Measurements from ENCODE around the gene NR6A1.
"Not testable (repeated sequence)": the region's sequence is repeated elsewhere in the genome, so short reads cannot be mapped to it uniquely, and the experiment has no call there.

The NR6A1 gene

DNA sequence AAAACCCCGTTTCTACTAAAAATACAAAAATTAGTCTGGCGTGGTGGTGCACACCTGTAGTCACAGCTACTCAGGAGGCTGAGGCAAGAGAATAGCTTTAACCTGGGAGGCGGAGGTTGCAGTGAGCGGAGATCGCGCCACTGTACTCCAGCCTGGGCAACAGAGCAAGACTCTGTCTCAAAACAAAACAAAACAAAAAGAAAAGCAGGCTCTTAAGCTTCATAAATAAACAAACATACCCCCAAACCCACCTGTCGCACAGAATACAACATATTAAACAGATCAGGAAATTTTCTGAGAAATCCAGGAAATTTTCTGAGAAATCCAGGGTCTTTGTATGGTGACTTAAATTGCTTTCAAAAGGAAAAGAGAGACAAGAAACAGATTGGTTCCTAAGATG, 33.0 kb downstream of the NR6A1 start:
- H2BK5ac ChIP-seq (ENCODE audit: low read depth, low read length, poor library complexity, severe bottlenecking); H2BK120ac ChIP-seq (ENCODE audit: low read depth, low read length); H2BK15ac ChIP-seq (ENCODE audit: low read depth, poor library complexity, severe bottlenecking); H3K4ac ChIP-seq (ENCODE audit: low read depth in 1 of 2, low read length in 2 of 2); H3K14ac ChIP-seq (ENCODE audit: low read length in 2 of 2); H3K18ac ChIP-seq (ENCODE audit: low read depth in 1 of 2, low read length in 2 of 2); H3K27me3 ChIP-seq (ENCODE audit: control insufficient read depth in 1 of 2, insufficient read depth in 1 of 2, low read length in 2 of 2); H3K4me3 ChIP-seq (ENCODE audit: insufficient read depth in 1 of 2, low read depth in 1 of 2, low read length in 2 of 2); H3K23ac ChIP-seq (ENCODE audit: low read length in 2 of 2); H3K9ac ChIP-seq (ENCODE audit: low read length); DNase-seq; H2AK5ac ChIP-seq (ENCODE audit: low read length, severe bottlenecking); H3K27ac ChIP-seq (ENCODE audit: low read length, poor library complexity, severe bottlenecking); H3K36me3 ChIP-seq (ENCODE audit: control insufficient read depth in 1 of 2, insufficient read depth in 2 of 2, low read depth in 1 of 2, low read length in 2 of 2); H3K9me3 ChIP-seq (ENCODE audit: control insufficient read depth, low read length); H3K4me1 ChIP-seq (ENCODE audit: control insufficient read depth, insufficient read depth, low read depth, low read length); H3K4me2 ChIP-seq (ENCODE audit: low read length, poor library complexity, severe bottlenecking); H3K79me1 ChIP-seq (replicated peaks; ENCODE audit: low read length, poor library complexity, severe bottlenecking); H4K8ac ChIP-seq (ENCODE audit: low read length); H2AFZ ChIP-seq (ENCODE audit: low read depth, low read length); H2BK12ac ChIP-seq (ENCODE audit: low read length in 2 of 2); H4K91ac ChIP-seq (ENCODE audit: low read length): not testable (repeated sequence)
- 100% methylated on average over 6 of the region's 7 CpGs for WGBS

DNA sequence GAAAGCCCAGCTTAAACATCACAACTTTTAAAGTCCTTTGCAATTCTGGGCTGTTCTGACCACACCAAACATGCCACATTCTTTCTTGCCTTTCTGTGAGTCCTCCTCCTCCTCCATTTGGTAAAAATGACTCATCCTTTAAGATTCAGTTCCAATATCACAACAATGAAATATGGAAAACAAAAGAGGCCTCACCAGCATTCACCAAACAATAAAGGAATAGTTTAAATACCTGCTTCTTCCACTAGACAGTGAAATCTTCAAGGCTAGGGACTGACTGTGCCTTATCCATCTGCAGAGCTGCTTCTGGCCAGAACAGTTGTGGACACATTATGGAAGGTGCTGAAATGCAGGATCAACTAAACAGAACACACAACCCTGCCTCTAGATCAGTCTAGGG, 36.0 kb downstream of the NR6A1 start:
- no peak overlapping the region for H3K4ac ChIP-seq (ENCODE audit: low read depth in 1 of 2, low read length in 2 of 2)
- no peak overlapping the region for H3K4me3 ChIP-seq (ENCODE audit: insufficient read depth in 1 of 2, low read depth in 1 of 2, low read length in 2 of 2)
- peaks cover 0 to 4% of the 10 kb centered on the region in 2 experiments for H3K36me3 ChIP-seq (ENCODE audit: control insufficient read depth in 1 of 2, insufficient read depth in 2 of 2, low read depth in 1 of 2, low read length in 2 of 2)
- no peak overlapping the region for H3K4me2 ChIP-seq (ENCODE audit: low read length, poor library complexity, severe bottlenecking)
- no peak overlapping the region for H3K23ac ChIP-seq (ENCODE audit: low read length in 2 of 2)
- H2BK120ac ChIP-seq (ENCODE audit: low read depth, low read length), result no peak overlapping the region
- H4K8ac ChIP-seq (ENCODE audit: low read length), result no peak overlapping the region
- no peak overlapping the region for H2BK12ac ChIP-seq (ENCODE audit: low read length in 2 of 2)
- H3K27me3 ChIP-seq (ENCODE audit: control insufficient read depth in 1 of 2, insufficient read depth in 1 of 2, low read length in 2 of 2), result no peaks in the 10 kb centered on the region
- H4K91ac ChIP-seq (ENCODE audit: low read length), result no peak overlapping the region
- H2BK15ac ChIP-seq (ENCODE audit: low read depth, poor library complexity, severe bottlenecking), result no peak overlapping the region
- no peaks in the 10 kb centered on the region for H3K9me3 ChIP-seq (ENCODE audit: control insufficient read depth, low read length)
- H3K4me1 ChIP-seq (ENCODE audit: control insufficient read depth, insufficient read depth, low read depth, low read length), result peaks cover 5% of the 10 kb centered on the region
- no peak overlapping the region for H2AK5ac ChIP-seq (ENCODE audit: low read length, severe bottlenecking)
- no peak overlapping the region for H3K14ac ChIP-seq (ENCODE audit: low read length in 2 of 2)
- H3K27ac ChIP-seq (ENCODE audit: low read length, poor library complexity, severe bottlenecking), result peak overlapping the region; percentile 32
- no peak overlapping the region for H2BK5ac ChIP-seq (ENCODE audit: low read depth, low read length, poor library complexity, severe bottlenecking)
- peak overlapping the region; percentile 62 for H3K9ac ChIP-seq (ENCODE audit: low read length)
- H3K18ac ChIP-seq (ENCODE audit: low read depth in 1 of 2, low read length in 2 of 2), result no peak overlapping the region
- H2AFZ ChIP-seq (ENCODE audit: low read depth, low read length), result no peak overlapping the region
- DNase-seq, result peak; percentile 39
- peaks cover 12% of the 10 kb centered on the region for H3K79me1 ChIP-seq (replicated peaks; ENCODE audit: low read length, poor library complexity, severe bottlenecking)

DNA sequence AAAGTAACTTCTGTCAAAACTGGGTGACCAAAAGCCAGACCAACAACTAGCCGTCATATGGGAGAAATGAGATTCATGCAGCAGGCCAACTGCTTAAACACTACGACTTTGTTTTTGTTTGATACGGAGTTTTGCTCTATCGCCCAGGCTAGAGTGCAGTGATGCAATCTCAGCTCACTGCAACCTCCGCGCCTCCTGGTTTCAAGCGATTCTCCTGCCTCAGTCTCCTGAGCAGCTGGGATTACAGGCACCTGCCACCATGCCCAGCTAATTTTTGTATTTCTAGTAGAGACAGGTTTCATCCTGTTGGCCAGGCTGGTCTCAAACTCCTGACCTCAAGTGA, 36.4 kb downstream of the NR6A1 start:
- not testable (repeated sequence) for H2BK12ac ChIP-seq (ENCODE audit: low read length in 2 of 2); H2AFZ ChIP-seq (ENCODE audit: low read depth, low read length); H2BK5ac ChIP-seq (ENCODE audit: low read depth, low read length, poor library complexity, severe bottlenecking); H3K9me3 ChIP-seq (ENCODE audit: control insufficient read depth, low read length); H4K91ac ChIP-seq (ENCODE audit: low read length); H3K18ac ChIP-seq (ENCODE audit: low read depth in 1 of 2, low read length in 2 of 2); H3K4me2 ChIP-seq (ENCODE audit: low read length, poor library complexity, severe bottlenecking); H2BK120ac ChIP-seq (ENCODE audit: low read depth, low read length); DNase-seq; H3K36me3 ChIP-seq (ENCODE audit: control insufficient read depth in 1 of 2, insufficient read depth in 2 of 2, low read depth in 1 of 2, low read length in 2 of 2); H3K23ac ChIP-seq (ENCODE audit: low read length in 2 of 2); H2BK15ac ChIP-seq (ENCODE audit: low read depth, poor library complexity, severe bottlenecking); H3K79me1 ChIP-seq (replicated peaks; ENCODE audit: low read length, poor library complexity, severe bottlenecking); H2AK5ac ChIP-seq (ENCODE audit: low read length, severe bottlenecking); H3K4me1 ChIP-seq (ENCODE audit: control insufficient read depth, insufficient read depth, low read depth, low read length); H3K4me3 ChIP-seq (ENCODE audit: insufficient read depth in 1 of 2, low read depth in 1 of 2, low read length in 2 of 2); H3K27me3 ChIP-seq (ENCODE audit: control insufficient read depth in 1 of 2, insufficient read depth in 1 of 2, low read length in 2 of 2); H4K8ac ChIP-seq (ENCODE audit: low read length); H3K4ac ChIP-seq (ENCODE audit: low read depth in 1 of 2, low read length in 2 of 2); H3K14ac ChIP-seq (ENCODE audit: low read length in 2 of 2)
- H3K27ac ChIP-seq (ENCODE audit: low read length, poor library complexity, severe bottlenecking), result peak overlapping the region; percentile 28
- H3K9ac ChIP-seq (ENCODE audit: low read length), result peak overlapping the region; percentile 62
- WGBS, result 97% methylated on average over 7 of the region's 7 CpGs

DNA sequence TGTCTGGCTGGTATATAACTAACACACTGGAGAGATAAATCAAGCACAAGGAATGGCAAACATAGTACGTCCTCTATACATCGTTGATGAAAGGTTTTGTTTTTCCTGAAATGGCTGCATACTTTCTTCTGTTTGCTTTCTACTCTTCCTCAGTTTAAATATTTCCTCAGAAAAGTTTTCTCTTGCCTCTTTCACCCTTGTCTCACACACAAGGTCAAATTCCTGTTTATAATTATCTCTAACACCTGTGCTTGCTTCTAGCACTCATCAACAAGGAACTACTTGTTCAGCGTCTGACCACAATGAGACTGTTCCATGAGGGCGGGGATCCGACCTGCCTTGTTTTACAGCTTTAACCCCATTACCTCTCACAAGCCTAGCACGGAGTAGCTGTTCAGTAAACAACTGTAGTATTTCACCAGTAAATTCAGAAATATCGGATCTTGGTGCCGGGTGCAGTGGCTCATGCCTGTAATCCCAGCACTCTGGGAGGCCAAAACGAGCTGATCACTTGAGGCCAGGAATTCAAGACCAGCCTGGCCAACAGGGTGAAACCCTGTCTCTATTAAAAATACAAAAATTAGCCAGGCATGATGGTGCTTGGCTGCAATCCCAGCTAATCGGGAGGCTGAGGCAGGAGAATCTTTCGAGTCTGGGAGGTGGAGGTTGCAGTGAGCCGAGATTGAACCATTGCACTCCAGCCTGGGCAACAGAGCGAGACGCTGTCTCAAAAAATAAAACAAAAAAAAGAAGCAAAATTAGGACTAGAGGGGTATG, 37.0 kb downstream of the NR6A1 start:
- no peak overlapping the region for H2AFZ ChIP-seq (ENCODE audit: low read depth, low read length)
- no peak overlapping the region for H2BK15ac ChIP-seq (ENCODE audit: low read depth, poor library complexity, severe bottlenecking)
- H3K4ac ChIP-seq (ENCODE audit: low read depth in 1 of 2, low read length in 2 of 2), result no peak overlapping the region
- WGBS, result 95% methylated on average over 14 of the region's 14 CpGs
- no peak overlapping the region for H2BK12ac ChIP-seq (ENCODE audit: low read length in 2 of 2)
- no peak overlapping the region for H4K91ac ChIP-seq (ENCODE audit: low read length)
- H3K4me3 ChIP-seq (ENCODE audit: insufficient read depth in 1 of 2, low read depth in 1 of 2, low read length in 2 of 2), result no peak overlapping the region
- DNase-seq, result no peak
- H3K4me2 ChIP-seq (ENCODE audit: low read length, poor library complexity, severe bottlenecking), result no peak overlapping the region
- no peak overlapping the region for H3K9ac ChIP-seq (ENCODE audit: low read length)
- peaks cover 0 to 3% of the 10 kb centered on the region in 2 experiments for H3K36me3 ChIP-seq (ENCODE audit: control insufficient read depth in 1 of 2, insufficient read depth in 2 of 2, low read depth in 1 of 2, low read length in 2 of 2)
- H3K9me3 ChIP-seq (ENCODE audit: control insufficient read depth, low read length), result no peaks in the 10 kb centered on the region
- H3K27me3 ChIP-seq (ENCODE audit: control insufficient read depth in 1 of 2, insufficient read depth in 1 of 2, low read length in 2 of 2), result no peaks in the 10 kb centered on the region
- peak overlapping the region; percentile 28 for H3K27ac ChIP-seq (ENCODE audit: low read length, poor library complexity, severe bottlenecking)
- H2AK5ac ChIP-seq (ENCODE audit: low read length, severe bottlenecking), result no peak overlapping the region
- H4K8ac ChIP-seq (ENCODE audit: low read length), result no peak overlapping the region
- peaks cover 5% of the 10 kb centered on the region for H3K4me1 ChIP-seq (ENCODE audit: control insufficient read depth, insufficient read depth, low read depth, low read length)
- no peak overlapping the region for H2BK5ac ChIP-seq (ENCODE audit: low read depth, low read length, poor library complexity, severe bottlenecking)
- H3K23ac ChIP-seq (ENCODE audit: low read length in 2 of 2), result no peak overlapping the region
- no peak overlapping the region for H3K14ac ChIP-seq (ENCODE audit: low read length in 2 of 2)
- H3K18ac ChIP-seq (ENCODE audit: low read depth in 1 of 2, low read length in 2 of 2), result no peak overlapping the region
- H2BK120ac ChIP-seq (ENCODE audit: low read depth, low read length), result no peak overlapping the region
- peaks cover 7% of the 10 kb centered on the region for H3K79me1 ChIP-seq (replicated peaks; ENCODE audit: low read length, poor library complexity, severe bottlenecking)
